NCI-H226 (cell line): Measurements from ENCODE around the gene FSTL4.

Source experiments
- DNase-seq: peaks from one replicate; pipeline ENCODE4 v3.0.0-alpha.2; 2015

FSTL4 gene

GRCh38 chr5:133474851-133475590 is 137.3 kb downstream of the FSTL4 start:
- DNase-seq = no peak

GRCh38 chr5:133473291-133473690 is 139.1 kb downstream of the FSTL4 start:
- no peak for DNase-seq

GRCh38 chr5:133472829-133473228 is 139.5 kb downstream of the FSTL4 start:
- no peak for DNase-seq

- no peak for DNase-seq
Observed at GRCh38 chr5:133471699-133472098, 140.6 kb downstream of the FSTL4 start.

- no peak for DNase-seq
Observed at GRCh38 chr5:133470841-133471240, 141.5 kb downstream of the FSTL4 start.

- DNase-seq = no peak
Observed at GRCh38 chr5:133469846-133470245, 142.5 kb downstream of the FSTL4 start.

- DNase-seq = no peak
Observed at GRCh38 chr5:133469252-133469651, 143.1 kb downstream of the FSTL4 start.

GRCh38 chr5:133468596-133468995 is 143.7 kb downstream of the FSTL4 start:
- DNase-seq = no peak

GRCh38 chr5:133467826-133468463 is 144.4 kb downstream of the FSTL4 start:
- no peak for DNase-seq

GRCh38 chr5:133467335-133467779 is 145.0 kb downstream of the FSTL4 start:
- DNase-seq = no peak

GRCh38 chr5:133466556-133467334 is 145.6 kb downstream of the FSTL4 start:
- no peak for DNase-seq

GRCh38 chr5:133464013-133464412 is 148.3 kb downstream of the FSTL4 start:
- no peak for DNase-seq

GRCh38 chr5:133461796-133462516 is 150.4 kb downstream of the FSTL4 start:
- no peak for DNase-seq

- DNase-seq = no peak
Observed at GRCh38 chr5:133460172-133460758, 152.1 kb downstream of the FSTL4 start.

GRCh38 chr5:133459474-133460160 is 152.7 kb downstream of the FSTL4 start:
- DNase-seq = no peak

GRCh38 chr5:133458435-133458834 is 153.9 kb downstream of the FSTL4 start:
- DNase-seq = no peak

- DNase-seq = no peak
Observed at GRCh38 chr5:133457439-133458355, 154.6 kb downstream of the FSTL4 start.

GRCh38 chr5:133456933-133457402 is 155.4 kb downstream of the FSTL4 start:
- no peak for DNase-seq

GRCh38 chr5:133455676-133456075 is 156.7 kb downstream of the FSTL4 start:
- DNase-seq = no peak

- no peak for DNase-seq
Observed at GRCh38 chr5:133454442-133454841, 157.9 kb downstream of the FSTL4 start.

GRCh38 chr5:133453831-133454230 is 158.5 kb downstream of the FSTL4 start:
- no peak for DNase-seq
